Measurements from ENCODE around the gene PTGER1. TPM values are rescaled to one million over a fixed set of nuclear protein-coding genes. Genes with fewer than 3 reads are reported as not detected.

The PTGER1 gene
- total RNA-seq, 1 experiment from 2014 or later = 0.63 TPM

- Histone ChIP-seq H2AFZ (ENCODE audit: low read length) (no peak overlapping the region), H2BK15ac (ENCODE audit: low read depth, low read length) (no peak overlapping the region), H2BK12ac (ENCODE audit: insufficient read length, low read depth, low read length) (no peak overlapping the region), H3K27ac (ENCODE audit: insufficient read length, low read depth, low read length) (no peak overlapping the region), H3K27me3 (ENCODE audit: insufficient read depth, low read length) (no peaks in the 10 kb centered on the region), H3K4me1 (ENCODE audit: insufficient read depth, low read length) (no peaks in the 10 kb centered on the region; the same call in 1 of the 2 replicates), H3K9me3 (ENCODE audit: control insufficient read depth, low read depth, low read length) (no peaks in the 10 kb centered on the region), H2AK5ac (ENCODE audit: insufficient read length, low read length) (no peak overlapping the region), H3K23me2 (ENCODE audit: insufficient read length, low read depth, low read length, poor library complexity, severe bottlenecking) (peaks cover 4% of the 10 kb centered on the region), H3K18ac (ENCODE audit: insufficient read length, low read depth, low read length) (no peak overlapping the region), H3K4ac (ENCODE audit: low read depth, low read length) (no peak overlapping the region), H2BK5ac (ENCODE audit: insufficient read length, low read length) (no peak overlapping the region), H3K4me2 (ENCODE audit: insufficient read depth, insufficient read length, low read length) (no peak overlapping the region), H4K20me1 (ENCODE audit: control insufficient read depth, insufficient read depth, insufficient read length) (no peaks in the 10 kb centered on the region), H4K91ac (ENCODE audit: insufficient read length, low read depth, low read length) (no peak overlapping the region), H3K56ac (ENCODE audit: insufficient read length, low read depth, low read length) (no peak overlapping the region), H3K9ac (ENCODE audit: extremely low read depth, insufficient read length, low read length) (no peak overlapping the region), H4K8ac (replicated peaks; ENCODE audit: insufficient read length, low read depth, low read length) (no peak overlapping the region), H3K79me1 (ENCODE audit: insufficient read depth, low read depth, low read length, poor library complexity, severe bottlenecking) (no peaks in the 10 kb centered on the region), H3T11ph (ENCODE audit: low read length) (no peak overlapping the region), H3K79me2 (ENCODE audit: insufficient read depth, low read length) (no peaks in the 10 kb centered on the region), H3K14ac (ENCODE audit: insufficient read depth, low read length) (no peak overlapping the region), H2BK20ac (ENCODE audit: low read depth, low read length, poor library complexity, severe bottlenecking) (no peak overlapping the region), H2BK120ac (ENCODE audit: low read depth, low read length, poor library complexity, severe bottlenecking) (no peak overlapping the region), H3K23ac (ENCODE audit: insufficient read length, low read depth, low read length) (no peak overlapping the region), H4K5ac (ENCODE audit: insufficient read length, low read depth, low read length) (no peak overlapping the region)
- no peak for DNase-seq
- Mint-ChIP-seq H3K9me3 (no peaks in the 10 kb centered on the region; a peak in 1 of 5 replicates), H3K27me3 (ENCODE audit: low read depth) (no peaks in the 10 kb centered on the region; the same call in 1 of the 2 replicates), H3K4me3 (no peak overlapping the region), H3K4me1 (peaks cover 18 to 38% of the 10 kb centered on the region in 2 experiments), H3K36me3 (ENCODE audit: insufficient read depth in 1 of 3, low read depth in 3 of 3) (peaks cover 8 to 32% (median 19%) of the 10 kb centered on the region in 3 experiments; a peak in 6 of 7 replicates), H3K27ac (0 out of 7 replicates have a peak overlapping the region, but pooled peaks of 1 of the 3 experiments have one; percentile 57)
- TF ChIP-seq, protein P1, sequence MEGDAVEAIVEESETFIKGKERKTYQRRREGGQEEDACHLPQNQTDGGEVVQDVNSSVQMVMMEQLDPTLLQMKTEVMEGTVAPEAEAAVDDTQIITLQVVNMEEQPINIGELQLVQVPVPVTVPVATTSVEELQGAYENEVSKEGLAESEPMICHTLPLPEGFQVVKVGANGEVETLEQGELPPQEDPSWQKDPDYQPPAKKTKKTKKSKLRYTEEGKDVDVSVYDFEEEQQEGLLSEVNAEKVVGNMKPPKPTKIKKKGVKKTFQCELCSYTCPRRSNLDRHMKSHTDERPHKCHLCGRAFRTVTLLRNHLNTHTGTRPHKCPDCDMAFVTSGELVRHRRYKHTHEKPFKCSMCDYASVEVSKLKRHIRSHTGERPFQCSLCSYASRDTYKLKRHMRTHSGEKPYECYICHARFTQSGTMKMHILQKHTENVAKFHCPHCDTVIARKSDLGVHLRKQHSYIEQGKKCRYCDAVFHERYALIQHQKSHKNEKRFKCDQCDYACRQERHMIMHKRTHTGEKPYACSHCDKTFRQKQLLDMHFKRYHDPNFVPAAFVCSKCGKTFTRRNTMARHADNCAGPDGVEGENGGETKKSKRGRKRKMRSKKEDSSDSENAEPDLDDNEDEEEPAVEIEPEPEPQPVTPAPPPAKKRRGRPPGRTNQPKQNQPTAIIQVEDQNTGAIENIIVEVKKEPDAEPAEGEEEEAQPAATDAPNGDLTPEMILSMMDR (conservative IDR thresholded peaks at IDR 0.05) = no peak
- no CpG with 5 or more reads among the region's 10 CpGs for WGBS (ENCODE audit: extremely low coverage, insufficient read length, low lambda C conversion rate)
Observed at GRCh38 chr19:14477418-14478112, 2.4 kb upstream of the PTGER1 start.
